Progenitor cell of endocrine pancreas (in vitro differentiated cells): Measurements from ENCODE around the gene CCDC110. TPM values are rescaled to one million over a fixed set of nuclear protein-coding genes. Genes with fewer than 3 reads are reported as not detected.

Experiments used
- DNase-seq: peaks from one replicate; pipeline ENCODE4 v3.0.0; 2021; ENCODE audit warnings: low spot score; ENCODE audit not compliant: unreplicated experiment
- H3K27ac Mint-ChIP-seq: 2 replicates; pipeline ENCODE4 v1.8.0; 2021; ENCODE audit warnings: mild to moderate bottlenecking, moderate library complexity, mixed read lengths
- H3K27me3 Mint-ChIP-seq: 2 replicates; pipeline ENCODE4 v1.8.0; 2021; ENCODE audit warnings: mixed read lengths
- H3K36me3 Mint-ChIP-seq: 2 replicates; pipeline ENCODE4 v1.8.0; 2022; ENCODE audit warnings: mixed read lengths; ENCODE audit not compliant: insufficient read depth
- H3K4me1 Mint-ChIP-seq: 2 replicates; pipeline ENCODE4 v1.8.0; 2021; ENCODE audit warnings: low read depth, mixed read lengths
- H3K4me3 Mint-ChIP-seq: 2 replicates; pipeline ENCODE4 v1.8.0; 2021; ENCODE audit warnings: low read depth, mild to moderate bottlenecking, moderate library complexity, mixed read lengths
- H3K9me3 Mint-ChIP-seq: 2 replicates; pipeline ENCODE4 v1.8.0; 2021; ENCODE audit warnings: low read depth, mixed read lengths
- total RNA-seq: library from RNA; stranded (reverse); gene quantifications from 2 replicates; pipeline ENCODE4 v1.2.1, GENCODE V29; 2021
- TF ChIP-seq, protein P1 (sequence below): fragments of 200-600 bp; sonication (generic); IDR thresholded peaks from one replicate; pipeline ENCODE4 v1.5.0; 2021; ENCODE audit warnings: antibody characterized with exemption, mild to moderate bottlenecking; ENCODE audit not compliant: unreplicated experiment

Gene CCDC110
- total RNA-seq, 1 donor from 2014 or later, result 3.1 TPM

DNA sequence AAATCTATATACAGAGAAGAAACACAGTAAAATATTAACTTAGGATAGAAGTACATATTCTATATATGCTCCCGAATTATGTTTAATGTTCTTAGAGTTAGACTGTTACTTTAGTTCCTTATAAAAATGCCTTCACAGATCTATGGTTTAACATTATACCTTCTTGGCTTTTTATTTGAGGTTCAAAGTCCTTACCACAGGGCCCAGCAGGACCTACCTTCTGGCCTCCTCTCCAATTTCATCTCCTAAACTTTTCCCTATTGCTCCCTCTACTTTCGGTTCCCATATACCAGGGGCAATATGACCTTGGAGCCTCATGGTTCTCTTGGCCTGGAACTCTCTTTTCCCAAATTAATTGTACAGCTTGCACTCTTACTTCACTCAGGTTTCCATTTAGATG is 63.1 kb downstream of the CCDC110 start:
- TF ChIP-seq, protein P1, sequence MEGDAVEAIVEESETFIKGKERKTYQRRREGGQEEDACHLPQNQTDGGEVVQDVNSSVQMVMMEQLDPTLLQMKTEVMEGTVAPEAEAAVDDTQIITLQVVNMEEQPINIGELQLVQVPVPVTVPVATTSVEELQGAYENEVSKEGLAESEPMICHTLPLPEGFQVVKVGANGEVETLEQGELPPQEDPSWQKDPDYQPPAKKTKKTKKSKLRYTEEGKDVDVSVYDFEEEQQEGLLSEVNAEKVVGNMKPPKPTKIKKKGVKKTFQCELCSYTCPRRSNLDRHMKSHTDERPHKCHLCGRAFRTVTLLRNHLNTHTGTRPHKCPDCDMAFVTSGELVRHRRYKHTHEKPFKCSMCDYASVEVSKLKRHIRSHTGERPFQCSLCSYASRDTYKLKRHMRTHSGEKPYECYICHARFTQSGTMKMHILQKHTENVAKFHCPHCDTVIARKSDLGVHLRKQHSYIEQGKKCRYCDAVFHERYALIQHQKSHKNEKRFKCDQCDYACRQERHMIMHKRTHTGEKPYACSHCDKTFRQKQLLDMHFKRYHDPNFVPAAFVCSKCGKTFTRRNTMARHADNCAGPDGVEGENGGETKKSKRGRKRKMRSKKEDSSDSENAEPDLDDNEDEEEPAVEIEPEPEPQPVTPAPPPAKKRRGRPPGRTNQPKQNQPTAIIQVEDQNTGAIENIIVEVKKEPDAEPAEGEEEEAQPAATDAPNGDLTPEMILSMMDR, result no peak
- no peaks in the 10 kb centered on the region for H3K27me3 Mint-ChIP-seq
- DNase-seq, result no peak
- no peak overlapping the region for H3K27ac Mint-ChIP-seq
- H3K4me1 Mint-ChIP-seq, result no peaks in the 10 kb centered on the region
- H3K4me3 Mint-ChIP-seq, result no peak overlapping the region
- H3K36me3 Mint-ChIP-seq, result peaks cover 17% of the 10 kb centered on the region
- peaks cover 3% of the 10 kb centered on the region for H3K9me3 Mint-ChIP-seq

DNA sequence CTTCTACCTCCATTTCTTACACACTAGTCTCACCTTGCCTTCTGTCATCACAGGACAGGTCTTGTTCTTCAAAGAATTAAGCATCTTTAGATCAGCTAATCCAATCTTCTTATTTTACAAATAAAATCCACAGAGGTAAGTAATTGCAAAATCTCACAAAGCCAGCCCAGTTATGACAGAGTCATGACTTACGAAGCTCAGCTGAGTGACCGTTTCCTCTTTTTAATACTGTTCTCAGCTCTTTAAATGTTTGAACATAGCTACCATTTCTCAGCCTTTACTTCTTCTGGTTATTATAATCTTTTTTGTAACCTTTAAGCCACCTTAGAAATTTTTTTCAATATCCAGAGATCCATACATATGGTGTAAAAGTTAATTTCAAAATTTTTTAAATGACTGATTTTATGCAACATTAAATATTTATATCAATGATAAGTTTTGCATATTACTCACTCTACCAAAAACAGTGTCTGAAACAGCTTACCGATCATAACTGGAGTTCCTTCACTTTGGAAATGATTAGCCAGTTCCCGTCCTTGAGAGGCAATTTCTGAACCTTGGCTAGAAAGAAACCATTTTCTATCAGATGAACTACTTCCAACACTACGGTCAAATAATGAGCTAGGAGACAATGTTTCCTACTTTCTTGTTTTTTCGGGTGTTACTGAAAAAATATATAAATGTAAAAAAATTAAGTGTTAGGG is 66.1 kb downstream of the CCDC110 start:
- Mint-ChIP-seq H3K4me1 (peaks cover 2% of the 10 kb centered on the region), H3K9me3 (peaks cover 3% of the 10 kb centered on the region), H3K27me3 (no peaks in the 10 kb centered on the region)

DNA sequence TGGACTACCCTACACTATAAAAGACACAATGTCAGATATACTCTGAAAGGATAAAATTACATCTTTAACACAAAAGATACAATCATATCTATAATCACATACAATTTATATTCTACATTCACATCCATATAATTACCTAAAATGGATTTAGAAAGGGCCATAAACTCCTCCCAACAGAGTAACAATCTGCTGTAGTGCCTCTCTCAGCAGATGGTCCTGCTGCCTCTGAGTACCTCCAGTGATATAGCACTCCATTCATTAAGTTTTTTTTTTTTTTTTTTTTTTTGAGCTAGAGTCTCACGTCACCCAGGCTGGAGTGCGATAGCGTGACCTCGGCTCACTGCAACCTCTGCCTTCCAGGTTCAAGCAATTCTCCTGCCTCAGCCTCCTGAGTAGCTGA is 67.5 kb downstream of the CCDC110 start:
- H3K27ac Mint-ChIP-seq, result no peak overlapping the region
- DNase-seq, result no peak
- H3K9me3 Mint-ChIP-seq, result no peaks in the 10 kb centered on the region
- no peaks in the 10 kb centered on the region for H3K27me3 Mint-ChIP-seq
- H3K36me3 Mint-ChIP-seq, result peaks cover 24% of the 10 kb centered on the region
- no peak overlapping the region for H3K4me3 Mint-ChIP-seq
- peaks cover 2% of the 10 kb centered on the region for H3K4me1 Mint-ChIP-seq
- TF ChIP-seq, protein P1, result no peak

More for the DNA sequence above, 66.1 kb downstream of the CCDC110 start:
- Mint-ChIP-seq H3K27ac (no peak overlapping the region), H3K36me3 (peaks cover 19% of the 10 kb centered on the region), H3K4me3 (no peak overlapping the region)
- TF ChIP-seq, protein P1, result no peak
- DNase-seq, result no peak

DNA sequence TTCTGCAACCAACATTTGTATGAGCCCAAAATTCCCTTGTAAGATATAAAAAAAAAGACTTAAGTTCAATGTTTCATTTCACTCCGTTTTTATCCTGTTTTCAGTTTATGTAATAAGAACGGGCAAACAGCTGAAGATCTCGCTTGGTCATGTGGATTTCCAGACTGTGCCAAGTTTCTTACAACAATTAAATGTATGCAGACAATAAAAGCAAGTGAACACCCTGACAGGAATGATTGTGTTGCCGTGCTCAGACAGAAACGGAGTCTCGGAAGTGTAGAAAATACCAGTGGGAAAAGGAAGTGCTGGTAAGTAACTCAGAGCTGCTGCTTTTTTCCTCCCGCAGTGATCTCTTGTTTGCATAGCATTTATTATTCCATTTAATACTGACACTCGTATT is 72.1 kb downstream of the CCDC110 start:
- peaks cover 9% of the 10 kb centered on the region for H3K27me3 Mint-ChIP-seq
- TF ChIP-seq, protein P1, result no peak
- H3K9me3 Mint-ChIP-seq, result no peaks in the 10 kb centered on the region
- H3K4me3 Mint-ChIP-seq, result no peak overlapping the region
- no peak overlapping the region for H3K27ac Mint-ChIP-seq
- H3K4me1 Mint-ChIP-seq, result peaks cover 12% of the 10 kb centered on the region
- no peak for DNase-seq
- peaks cover 17% of the 10 kb centered on the region for H3K36me3 Mint-ChIP-seq

DNA sequence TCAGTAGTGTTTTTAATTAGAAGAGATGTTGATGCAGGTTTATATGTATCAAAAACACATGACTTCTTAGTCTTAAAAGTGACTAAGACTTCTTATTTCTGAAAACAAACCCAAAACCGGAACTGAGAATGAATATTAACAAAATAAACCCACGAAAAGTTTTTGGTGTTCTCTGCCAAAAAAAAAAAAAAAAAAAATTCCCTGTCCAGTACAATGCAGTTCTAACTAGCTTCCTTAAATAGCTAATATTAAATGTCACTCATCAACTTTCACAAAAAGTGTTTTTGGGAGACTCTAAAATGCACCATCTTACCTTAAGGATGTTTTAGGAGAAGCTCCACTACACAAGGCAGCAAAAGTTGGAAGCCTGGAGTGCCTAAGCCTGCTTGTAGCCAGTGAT is 72.9 kb downstream of the CCDC110 start:
- Mint-ChIP-seq H3K27me3 (peaks cover 14% of the 10 kb centered on the region), H3K36me3 (peaks cover 15% of the 10 kb centered on the region), H3K9me3 (no peaks in the 10 kb centered on the region), H3K4me1 (peaks cover 12% of the 10 kb centered on the region), H3K4me3 (no peak overlapping the region), H3K27ac (no peak overlapping the region)
- no peak for DNase-seq
- TF ChIP-seq, protein P1, result no peak
